HG03097 (cell line): Measurements from ENCODE around the gene UROC1.
"Not testable (repeated sequence)": the region's sequence is repeated elsewhere in the genome, so short reads cannot be mapped to it uniquely, and the experiment has no call there.

Experiments
- ATAC-seq: cut with Tn5 transposase; IDR thresholded peaks from one replicate; pipeline ENCODE4 v1.9.1; 2021; ENCODE audit not compliant: unreplicated experiment, low FRiP score

UROC1 gene

DNA sequence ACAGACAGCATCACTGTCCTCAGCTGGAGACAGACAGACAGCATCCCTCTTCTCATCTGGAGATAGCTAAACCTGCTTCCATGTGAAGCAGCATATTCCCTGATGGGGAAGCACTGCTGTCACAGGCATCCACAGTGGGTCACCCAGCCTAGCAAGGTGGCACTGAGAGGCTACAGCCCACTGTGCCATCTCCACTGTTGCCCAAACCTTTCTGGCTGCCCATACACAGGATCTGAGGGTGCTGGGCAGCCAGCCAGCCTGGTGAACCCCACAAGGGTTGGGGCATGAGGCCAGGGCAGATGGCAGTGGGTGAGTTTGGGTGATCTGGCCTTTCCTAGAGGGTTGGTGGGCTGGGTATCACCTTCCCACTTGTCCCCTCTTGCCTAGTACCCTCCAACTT is 18.1 kb upstream of the UROC1 start:
- ATAC-seq, result no peak

DNA sequence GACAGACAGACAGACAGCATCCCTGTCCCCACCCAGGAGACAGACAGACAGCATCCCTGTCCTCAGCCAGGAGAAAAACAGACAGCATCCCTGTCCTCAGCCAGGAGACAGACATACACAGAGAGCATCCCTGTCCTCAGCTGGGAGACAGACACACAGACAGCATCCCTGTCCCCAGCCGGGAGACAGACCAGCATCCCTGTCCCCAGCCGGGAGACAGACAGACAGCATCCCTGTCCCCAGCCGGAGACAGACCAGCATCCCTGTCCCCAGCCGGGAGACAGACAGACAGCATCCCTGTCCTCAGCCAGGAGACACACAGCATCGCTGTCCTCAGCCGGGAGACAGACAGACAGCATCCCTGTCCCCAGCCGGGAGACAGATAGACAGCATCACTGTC is 17.1 kb upstream of the UROC1 start:
- not testable (repeated sequence) for ATAC-seq

DNA sequence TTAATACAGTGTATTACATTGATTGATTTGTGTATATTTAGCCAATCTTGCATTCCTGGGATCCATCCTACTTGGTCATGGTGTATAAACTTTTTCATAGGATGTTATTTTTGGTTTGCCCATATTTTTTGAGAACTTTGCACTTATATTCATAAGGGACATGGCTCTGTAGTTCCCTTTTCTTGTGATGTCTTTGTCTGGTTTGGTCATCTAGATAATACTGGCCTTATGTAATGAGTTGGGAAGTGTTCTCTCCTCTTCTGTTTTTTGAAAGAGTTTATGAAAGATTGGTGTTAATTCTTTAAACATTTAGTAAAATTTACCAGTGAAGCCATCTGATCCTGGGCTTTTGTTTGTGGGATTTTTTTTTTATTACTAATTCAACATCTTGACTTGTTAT is 15.9 kb upstream of the UROC1 start:
- no peak for ATAC-seq

DNA sequence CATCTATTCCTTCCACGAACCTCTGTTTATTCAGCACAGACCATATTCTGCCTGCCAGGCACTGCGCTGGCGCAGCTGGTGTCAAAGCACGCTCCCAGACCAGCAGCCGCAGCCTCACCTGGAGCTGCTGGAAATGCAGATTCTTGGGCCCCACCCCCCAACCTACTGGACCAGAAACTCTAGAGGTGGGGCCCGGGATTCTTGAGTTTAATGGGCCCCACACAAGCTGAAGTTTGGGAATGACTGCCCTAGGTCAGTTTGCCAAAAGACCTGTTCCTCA is 13.4 kb upstream of the UROC1 start:
- no peak for ATAC-seq

DNA sequence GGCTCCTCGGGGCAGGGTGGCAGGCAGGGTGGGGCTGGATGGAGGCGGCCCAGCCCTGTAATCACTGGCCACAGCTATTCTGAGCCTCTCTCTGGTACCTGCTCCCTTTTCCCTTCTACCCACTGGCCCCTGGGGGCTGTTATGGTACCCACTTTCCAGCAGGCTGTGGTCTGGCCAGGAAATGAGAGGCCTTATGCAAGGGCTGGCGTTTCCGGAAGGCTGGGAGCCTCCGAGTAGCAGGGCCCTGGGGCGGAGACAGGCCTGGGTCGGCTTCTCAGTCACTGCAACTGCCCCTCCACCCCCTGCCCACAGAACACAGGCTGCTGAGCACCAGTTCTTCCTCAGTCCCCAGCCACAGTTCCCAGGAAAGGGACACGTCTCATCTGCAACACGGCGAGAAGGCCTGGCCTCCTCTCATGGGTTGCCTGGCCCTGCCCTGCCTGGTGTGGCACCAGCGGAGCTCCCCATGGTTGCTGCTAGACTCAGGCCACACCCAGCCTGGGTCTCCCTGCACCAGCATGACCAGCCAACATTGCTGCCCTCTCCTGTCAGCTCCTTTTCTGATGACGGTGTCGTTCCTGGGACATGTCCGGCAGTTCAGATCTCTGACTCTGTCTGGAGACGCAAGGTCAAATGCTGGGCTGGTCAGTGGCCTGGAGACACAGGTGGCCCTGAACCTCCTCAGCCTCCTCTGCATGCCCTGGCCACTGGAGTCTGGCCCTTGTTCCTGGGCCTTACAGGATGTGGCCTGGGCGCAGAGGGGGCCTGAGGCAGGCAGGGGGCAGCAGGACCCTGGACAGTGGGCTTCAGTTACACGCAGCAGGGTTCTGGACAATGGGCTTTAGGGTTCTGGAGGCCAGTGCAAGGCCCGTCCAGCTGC is 12.8 kb upstream of the UROC1 start:
- ATAC-seq, result peak; percentile 67

DNA sequence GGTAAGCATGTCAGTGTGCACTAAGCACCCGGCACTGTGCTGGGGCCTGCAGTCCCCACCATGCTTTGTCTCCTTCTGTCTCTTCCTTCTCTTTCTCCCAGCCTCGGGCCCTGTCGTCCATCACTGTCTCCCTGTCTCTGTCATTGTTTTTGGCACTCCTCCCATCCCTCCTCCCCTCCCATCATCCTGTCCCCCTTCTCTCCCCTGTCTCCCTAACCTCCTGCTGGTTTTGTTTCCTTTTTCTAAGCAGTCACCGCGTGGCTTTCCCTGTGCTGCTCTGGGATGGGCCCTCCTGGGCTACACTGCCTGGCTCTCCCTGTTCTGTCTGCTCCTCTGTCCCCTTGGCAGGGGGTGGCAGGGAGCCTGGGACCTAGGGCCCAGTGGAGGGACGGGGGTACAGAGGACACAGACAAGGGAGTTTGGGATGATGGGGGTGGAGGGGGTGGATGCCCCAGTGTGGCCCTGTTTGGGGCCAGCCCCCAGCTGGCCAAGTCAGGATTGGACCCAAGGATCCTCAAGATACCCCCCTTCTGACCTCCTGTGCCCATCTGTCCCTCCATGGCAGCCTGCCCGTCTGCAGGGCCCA is 12.1 kb upstream of the UROC1 start:
- no peak for ATAC-seq

DNA sequence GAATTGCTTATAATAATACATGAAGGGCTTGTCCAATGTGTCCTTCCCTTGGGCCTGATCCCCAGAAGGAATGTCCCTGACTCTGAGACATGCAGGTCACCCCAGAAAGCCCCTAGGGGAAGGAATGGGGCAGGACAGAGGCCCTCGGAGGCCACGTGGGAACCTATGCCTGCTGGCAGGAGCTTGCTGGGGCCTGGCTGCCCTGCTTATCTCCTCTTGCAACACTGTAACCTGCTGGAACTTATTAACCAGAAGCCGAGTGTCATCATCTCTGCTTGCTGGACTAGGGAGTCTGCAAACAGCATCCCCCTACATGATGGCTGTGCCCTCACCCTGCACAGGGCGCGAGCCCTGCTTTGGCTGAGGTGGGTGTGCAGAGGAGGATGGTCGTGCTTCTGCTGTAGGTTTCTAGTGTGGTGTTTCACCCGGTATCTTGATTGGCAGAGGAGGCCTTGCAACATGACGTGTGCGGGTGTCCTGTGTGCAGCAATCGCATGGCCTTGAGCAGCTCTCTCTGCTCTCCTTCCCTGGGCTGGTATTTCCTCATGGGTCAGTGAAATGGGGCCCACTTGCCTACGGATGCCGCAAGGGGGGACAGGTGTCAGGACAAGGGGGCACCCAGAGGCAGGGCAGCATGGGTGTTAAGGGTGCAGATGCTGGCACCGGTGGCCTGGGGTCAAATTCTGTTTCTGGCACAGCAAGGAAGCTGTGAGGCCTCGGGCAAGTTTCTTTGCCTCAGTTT is 11.4 kb upstream of the UROC1 start:
- no peak for ATAC-seq

DNA sequence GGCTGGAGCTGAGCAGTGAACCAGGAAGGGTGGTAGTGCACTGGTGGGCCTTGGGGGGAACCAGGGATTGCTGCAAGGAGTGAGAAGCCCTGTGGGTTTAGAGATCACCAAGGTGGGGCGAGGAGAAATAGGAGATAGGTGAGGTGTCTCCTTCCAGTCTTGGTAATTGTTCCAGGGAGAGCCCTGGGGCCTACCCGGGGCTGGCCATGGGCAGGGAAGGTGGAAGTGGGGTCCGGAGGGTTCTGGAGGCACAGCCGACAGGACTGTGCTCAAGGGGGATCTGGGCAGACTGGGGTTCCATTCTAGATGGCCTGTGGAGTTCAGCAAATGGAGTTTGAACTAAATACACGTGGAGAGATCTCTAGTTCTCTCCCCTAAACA is 10.8 kb upstream of the UROC1 start:
- ATAC-seq, result no peak

DNA sequence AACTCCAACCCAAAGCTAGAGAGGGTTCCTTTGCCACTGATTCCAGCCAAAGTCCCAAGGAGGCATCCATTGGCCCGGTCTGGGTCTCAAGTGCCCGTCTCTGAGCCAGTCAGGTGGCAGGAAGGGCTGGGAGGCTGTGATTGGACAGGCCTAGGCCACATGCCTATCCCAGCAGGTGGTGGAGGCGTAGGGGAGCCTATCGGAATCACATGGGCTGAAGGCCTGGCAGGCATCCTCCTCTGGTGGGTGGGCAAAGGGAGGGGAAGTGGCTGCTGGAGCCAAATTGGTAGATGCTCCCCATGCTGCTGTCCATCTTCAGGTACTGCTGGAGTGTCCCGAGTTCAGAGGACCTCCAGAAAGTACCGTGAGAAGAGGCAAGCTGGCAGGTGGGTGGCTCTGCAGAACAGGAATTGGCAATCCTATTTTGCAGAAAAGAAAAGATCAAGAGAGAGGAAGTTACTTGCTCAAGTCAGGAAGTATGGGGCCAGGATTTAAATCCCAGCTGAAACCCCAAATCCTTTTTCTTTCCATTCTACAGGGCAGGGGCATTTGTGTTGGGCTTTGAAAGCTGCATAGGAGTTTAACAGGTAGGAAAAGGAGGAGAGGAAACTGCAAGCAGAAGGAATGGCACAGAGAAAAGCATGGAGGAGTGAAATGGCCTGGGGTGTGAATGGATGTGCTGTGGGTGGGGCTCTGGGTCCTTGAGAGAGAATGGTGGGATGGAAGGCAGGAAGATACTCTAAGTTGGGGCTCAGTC is 10.1 kb upstream of the UROC1 start:
- ATAC-seq, result no peak

DNA sequence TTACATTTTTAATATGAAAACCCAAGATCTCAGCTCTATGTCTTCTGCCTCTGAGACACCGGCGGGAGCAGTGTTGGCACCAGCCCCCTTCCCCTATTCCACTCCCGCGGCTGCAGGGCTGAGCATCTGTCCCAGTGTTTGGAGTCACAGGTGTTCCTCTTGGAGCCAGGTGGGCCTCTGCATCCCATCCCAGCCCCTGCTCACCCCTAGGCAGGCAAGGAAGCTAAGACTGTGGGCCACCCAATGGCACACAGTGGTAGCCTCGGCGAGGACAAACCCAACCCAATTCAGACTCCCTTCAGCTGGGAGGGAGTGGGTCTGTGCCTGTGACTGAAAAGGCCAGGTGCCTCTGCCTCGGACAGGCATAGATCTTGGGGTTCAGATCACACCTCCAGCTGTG is 9.4 kb upstream of the UROC1 start:
- ATAC-seq, result no peak

DNA sequence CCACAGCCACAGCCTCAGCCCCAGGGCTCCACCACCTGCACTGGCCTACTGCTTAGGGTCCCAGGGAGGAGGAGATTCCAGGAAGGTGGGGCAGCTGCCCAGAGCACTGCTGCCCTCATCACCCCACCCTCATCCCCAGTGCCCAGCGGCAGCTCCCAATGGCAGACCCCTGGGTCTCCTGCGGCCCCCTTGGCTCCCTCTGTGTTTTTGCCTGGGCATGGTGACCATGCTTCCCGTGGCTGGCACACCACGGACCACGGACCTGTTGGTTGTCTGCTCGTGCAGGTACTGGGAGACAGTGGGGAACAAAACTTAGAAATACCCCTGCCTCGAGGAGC is 9.1 kb upstream of the UROC1 start:
- ATAC-seq, result no peak

DNA sequence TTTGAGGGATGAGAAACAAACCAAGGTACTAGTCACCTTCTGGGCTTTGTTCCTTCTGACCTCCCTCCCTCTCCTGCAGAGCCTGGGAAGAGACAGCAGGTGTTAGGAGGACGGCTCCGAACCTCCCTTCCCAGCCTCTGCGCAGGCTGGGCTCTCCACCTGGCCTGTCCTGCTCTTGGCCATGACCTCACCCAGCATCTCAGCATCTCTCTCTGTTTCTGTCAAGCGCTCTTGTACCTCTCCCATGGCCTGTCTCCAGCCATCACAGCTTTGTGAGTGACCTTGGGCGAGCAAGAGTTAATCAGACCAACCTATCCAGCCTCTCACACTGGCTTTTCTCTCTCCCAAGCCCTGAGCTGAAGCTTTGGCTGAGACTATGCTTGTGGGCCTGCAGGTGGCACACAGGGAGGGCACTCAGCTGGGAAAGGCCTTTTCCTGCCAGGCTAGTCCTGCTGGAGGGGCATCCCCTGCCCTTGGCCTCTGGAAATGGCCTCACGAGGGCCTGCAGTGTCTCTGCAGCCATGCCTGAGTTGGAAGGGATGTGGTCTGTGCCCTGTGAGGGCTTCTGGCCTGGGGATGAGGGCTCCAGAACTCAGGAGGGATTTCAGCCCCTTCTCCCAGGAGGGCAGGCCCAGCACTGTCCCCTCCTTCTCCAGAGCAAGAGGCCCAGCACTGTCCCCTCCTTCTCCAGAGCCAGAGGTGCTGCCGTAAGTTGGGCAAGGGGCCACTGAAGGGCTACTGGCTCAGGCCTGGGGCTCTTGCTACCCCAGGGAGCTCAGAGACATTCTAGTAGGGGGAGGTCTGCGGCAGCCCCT is 8.5 kb upstream of the UROC1 start:
- ATAC-seq, result no peak

DNA sequence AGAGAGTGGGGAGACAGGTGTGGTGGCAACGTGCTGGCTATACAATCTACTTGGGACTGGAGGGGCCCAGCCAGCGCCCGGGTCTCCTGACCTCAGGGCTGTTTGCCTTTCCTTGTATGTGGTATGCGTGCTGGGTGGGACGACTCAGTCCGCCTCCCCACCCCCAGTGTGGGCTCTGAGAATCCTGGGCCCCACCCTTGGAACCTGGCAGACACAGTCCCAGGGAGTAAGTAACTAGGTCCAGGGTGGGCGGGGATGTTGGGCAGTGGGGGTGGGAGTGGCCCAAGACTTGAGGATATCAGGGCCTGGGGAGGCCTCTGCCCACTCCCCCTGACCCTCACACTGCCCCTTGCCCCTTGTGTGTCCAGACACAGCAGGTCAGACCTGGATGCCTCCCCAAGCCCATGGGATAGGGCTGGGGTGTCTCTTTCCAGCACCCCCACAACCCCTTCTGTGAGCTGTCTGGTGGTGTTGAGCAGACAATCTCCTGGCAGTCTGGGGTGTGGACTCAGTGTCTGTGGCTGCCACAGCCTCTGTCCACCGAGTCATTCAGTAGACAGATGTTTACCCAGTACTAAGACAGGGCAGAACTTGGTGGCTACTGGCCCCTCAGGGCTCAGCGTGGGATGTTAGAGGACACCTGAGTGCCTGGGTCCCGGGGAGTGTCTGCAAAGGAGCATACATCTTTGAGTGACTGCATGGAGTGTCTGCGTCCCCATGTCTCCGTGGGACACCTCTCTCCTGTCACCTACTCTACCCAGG is 7.7 kb upstream of the UROC1 start:
- no peak for ATAC-seq

DNA sequence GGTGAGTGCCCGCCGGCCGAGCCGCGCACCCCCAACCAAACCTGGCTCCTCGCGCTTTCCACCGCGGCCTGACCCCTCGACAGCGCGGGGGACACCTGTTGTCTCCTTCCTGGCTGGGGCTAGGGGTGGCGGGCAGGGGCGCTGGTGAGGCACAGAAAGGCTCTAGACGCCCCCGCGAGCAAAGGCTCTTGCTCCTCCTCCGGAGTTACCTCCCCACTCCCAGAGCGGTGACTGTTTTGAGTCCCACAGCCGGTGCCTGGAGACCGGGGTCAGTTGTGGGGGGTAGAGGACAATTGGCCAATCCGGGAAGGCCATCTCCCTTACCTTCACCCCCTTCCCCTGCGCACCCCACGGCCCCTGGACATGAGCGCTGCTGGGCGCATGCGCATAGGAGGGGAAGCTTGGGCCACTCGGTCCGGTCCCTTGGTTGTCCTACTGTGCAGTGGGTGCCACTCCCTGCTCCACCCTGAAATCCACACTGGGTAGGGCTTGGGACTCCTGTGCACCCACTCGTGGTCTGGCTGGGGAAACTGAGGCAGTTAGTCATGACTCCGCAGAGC is 6.9 kb upstream of the UROC1 start:
- ATAC-seq, result no peak

DNA sequence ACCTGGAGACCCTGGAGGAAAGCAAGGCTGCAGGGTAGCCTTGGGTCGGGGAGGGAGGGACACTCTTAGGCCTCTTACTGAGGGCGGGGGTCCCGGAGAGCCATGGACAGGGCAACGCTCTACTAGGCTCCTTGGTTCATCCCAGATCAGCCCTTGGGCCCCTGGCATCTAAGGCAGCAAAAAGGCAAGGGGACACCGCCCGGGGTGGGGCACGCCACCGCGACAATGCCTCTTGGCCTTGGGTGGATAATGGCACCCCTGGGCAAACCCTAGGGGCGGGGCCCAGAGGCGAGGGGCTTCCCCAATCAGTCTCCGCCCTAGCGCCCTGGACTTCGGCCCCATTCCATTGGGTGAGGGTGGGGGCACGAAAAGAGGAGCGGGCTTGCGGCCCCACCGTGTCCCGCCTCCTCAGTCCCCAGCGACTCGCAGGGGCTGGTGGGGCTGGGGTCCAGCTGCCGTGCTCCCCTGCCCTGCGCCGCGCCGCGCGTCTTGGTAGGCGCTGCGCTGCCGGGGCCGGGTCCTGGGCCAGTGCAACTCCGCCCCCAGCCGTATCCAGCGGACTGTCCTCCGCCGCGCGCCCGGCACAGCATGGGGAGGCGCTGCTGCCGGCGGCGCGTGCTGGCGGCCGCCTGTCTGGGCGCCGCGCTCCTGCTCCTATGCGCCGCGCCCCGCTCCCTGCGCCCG is 6.3 kb upstream of the UROC1 start, which contains the start of gene CHST13:
Gene CHST13 (plus strand): TSS at position 411 of the 684 bp plus-strand sequence. CDS start 178 bp downstream, at position 589.
- ATAC-seq, result no peak

DNA sequence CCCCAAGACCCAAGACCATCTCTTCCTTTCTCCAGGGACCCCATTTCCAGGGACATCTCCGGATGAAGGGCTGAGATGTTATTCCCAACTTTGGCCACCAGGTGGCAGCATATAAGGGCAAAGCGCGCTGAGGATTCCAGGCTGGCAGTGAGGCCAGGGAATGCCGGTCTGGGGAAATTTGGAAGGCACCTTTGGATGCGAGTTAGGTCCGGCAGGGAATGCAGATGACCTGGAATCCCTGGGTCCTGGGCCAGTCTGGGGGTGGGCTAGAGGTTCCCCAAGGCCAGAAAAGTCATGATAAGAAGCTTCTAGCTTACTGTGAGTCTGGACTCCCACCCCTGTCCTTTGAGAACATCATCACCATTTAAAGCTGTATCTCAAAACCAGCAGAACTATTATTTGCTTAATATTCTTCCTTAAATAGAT is 4.8 kb upstream of the UROC1 start:
- ATAC-seq, result no peak

DNA sequence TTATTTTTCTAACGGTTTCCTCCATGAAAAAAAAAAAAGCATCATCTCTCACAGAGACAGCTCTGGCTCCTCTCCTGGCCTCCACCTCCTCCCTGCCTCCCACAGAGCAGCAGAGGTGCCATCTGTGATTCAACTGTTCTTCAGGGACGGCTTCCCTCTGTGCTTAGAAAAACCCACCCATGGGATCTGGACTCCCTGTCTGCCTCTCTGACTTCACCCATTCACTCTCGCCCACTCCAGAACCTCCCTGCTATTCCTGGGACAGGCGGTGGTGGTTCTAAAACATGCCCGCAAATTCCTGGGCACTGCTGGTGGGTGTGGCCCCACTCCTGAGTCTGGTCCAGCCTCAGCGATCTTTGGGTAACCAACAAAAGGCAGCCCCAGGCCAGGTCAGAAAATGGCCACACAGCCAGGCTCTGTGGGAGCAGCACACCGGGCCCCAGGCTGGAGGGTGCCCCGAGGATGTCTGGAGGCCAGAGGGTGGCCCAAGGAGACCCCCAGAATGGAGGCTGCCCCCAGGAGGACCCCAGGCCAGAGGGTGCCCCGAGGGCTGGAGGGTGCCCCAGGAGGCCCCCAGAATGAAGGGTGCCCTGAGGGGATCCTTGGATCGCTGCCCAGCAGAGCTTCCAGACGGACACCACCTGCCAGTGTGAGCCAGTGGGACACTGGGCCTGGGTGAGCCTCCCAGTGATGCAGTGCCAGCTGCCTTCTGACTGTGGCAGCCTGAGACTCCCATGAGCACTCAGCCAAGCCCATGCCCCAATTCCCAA is 3.7 kb upstream of the UROC1 start:
- ATAC-seq, result no peak
